ENCODE data around the gene FGR.
A peak's percentile ranks its signal among the peaks of the same experiment; 100 is the strongest.

Gene FGR

DNA sequence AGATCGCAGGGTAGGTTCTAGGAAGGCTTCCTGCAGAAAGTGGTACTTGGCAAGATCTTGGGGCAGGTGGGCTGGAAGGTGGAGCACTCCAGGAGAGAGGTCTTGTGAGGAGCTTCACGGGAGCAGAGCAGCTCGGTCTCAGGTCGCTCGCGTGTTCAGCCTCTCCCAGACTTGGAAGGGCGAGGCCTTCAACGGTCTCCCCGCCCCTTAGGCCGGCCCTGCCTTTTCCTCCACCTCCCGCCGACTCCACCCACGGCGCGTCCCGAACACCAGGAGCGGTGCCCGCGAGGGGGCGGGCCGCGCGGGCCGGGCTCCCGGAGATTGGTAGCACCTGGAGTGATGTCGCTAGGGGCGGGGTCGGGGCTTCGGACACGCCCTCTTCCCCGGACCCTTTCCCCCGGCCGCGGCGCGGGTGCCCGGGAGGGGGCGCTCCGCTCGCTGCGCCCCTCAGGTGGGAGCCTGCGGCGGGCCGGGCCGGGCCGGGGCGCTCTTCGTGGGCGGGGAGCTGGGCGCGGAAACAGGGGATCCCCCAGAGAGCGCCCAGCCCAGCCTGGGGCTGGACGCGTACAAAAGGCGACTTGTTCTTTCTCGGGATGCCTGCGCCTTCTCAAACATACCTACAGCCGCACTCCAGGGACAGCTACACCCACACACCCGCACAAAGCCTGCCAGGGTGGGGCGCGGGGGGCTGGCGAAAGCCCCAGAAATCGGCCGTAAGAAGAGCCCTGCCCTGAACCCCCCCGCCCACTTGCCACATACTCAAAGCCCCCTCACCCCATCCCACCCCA lies 66.5 kb downstream of the FGR start:
- Histone ChIP-seq H3K4me1 (peaks cover 33 to 98% (median 97%) of the 10 kb centered on the region in 4 donors), H3K27ac (peak overlapping the region; percentile 97 to 99), H3K4me3 (peak overlapping the region; percentile 43 to 53), H3K36me3 (no peaks in the 10 kb centered on the region), H3K27me3 (no peaks in the 10 kb centered on the region), H3K9me3 (no peaks in the 10 kb centered on the region)
- peak; percentile 96 to 99 for DNase-seq
- intact Hi-C loops (cut with DNase I; ENCODE audit: low total_unique reads) = loop anchor here (2.0 kb wide), 1 partner anchor 34 kb away; no protein-coding TSS in a partner anchor
- peak; percentile 70 to 73 for TF ChIP-seq CTCF (IDR thresholded peaks at IDR 0.05)

DNA sequence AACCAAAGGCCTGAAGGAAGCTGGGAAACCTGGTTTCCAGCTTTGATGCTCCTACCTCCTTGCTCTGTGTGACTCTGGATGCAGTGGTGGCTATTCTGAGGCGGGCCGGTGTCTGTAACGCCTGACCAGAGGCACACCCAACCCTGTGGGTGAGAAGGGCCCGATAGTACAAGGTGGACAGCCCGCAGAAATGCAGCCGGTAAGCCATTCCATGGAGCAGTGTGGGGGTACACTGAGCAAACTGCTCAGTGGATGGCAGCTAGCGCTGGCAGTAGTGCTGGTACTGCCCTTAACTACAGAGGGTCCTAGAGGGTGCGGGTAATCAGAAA lies 67.0 kb downstream of the FGR start:
- Histone ChIP-seq H3K27me3 (no peaks in the 10 kb centered on the region), H3K9me3 (no peaks in the 10 kb centered on the region), H3K27ac (peak overlapping the region; percentile 97 to 99), H3K4me3 (peak overlapping the region; percentile 43 to 53), H3K36me3 (no peaks in the 10 kb centered on the region), H3K4me1 (peaks cover 33 to 98% (median 97%) of the 10 kb centered on the region in 4 donors)
- intact Hi-C loops (cut with DNase I; ENCODE audit: low total_unique reads) = loop anchor here (2.0 kb wide), 1 partner anchor 35 kb away; no protein-coding TSS in a partner anchor
- TF ChIP-seq CTCF (IDR thresholded peaks at IDR 0.05) = no peak
- DNase-seq = no peak

- DNase-seq = no peak
- Histone ChIP-seq H3K4me3 (no peak overlapping the region), H3K36me3 (no peaks in the 10 kb centered on the region), H3K27me3 (no peaks in the 10 kb centered on the region), H3K9me3 (no peaks in the 10 kb centered on the region), H3K4me1 (peaks cover 40 to 98% (median 97%) of the 10 kb centered on the region in 4 donors), H3K27ac (peak overlapping the region; percentile 97 to 99)
- intact Hi-C loops (cut with DNase I; ENCODE audit: low total_unique reads) = no loop called here
- no peak for TF ChIP-seq CTCF (IDR thresholded peaks at IDR 0.05)
These were observed 67.8 kb downstream of the FGR start for GRCh38 chr1:27567146-27567526.

DNA sequence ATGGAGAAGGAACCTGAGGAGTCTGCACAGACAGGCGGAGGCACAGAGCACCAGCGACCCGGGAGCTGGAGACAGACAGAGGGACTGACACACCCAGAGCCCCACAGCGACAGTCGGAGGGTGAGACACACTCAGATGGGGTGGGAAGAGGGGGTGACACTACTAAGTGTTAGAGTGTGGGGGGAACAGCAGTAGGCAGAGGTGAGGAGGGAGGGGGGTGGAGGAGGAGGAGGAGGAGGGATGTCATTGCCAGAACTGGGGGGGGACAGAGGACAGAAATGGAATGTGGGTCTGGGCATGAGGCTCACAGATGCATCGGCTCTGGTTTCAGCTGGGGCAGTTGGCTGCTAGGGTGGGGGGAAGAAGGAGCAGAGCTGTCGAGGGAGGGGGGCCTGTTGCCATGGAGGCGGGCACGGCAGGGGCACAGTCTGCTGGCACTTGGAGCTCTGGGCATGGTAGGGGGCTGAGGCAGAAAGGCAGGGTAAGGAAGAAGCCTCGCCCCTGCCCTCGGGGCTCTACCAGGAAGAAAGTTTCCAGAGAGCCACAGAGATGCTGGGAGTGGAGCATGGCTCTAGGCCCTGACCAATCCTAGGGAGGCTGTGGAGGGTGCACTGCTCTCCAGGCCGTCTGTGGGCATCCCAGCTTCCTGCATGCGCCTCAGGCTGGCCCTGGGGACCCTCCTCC lies 68.4 kb downstream of the FGR start:
- no peak for DNase-seq
- Histone ChIP-seq H3K4me1 (peaks cover 40 to 98% (median 97%) of the 10 kb centered on the region in 4 donors), H3K27me3 (no peaks in the 10 kb centered on the region), H3K9me3 (no peaks in the 10 kb centered on the region), H3K4me3 (no peak overlapping the region), H3K27ac (peak overlapping the region; percentile 97 to 99), H3K36me3 (no peaks in the 10 kb centered on the region)
- TF ChIP-seq CTCF (IDR thresholded peaks at IDR 0.05) = no peak
- intact Hi-C loops (cut with DNase I; ENCODE audit: low total_unique reads) = no loop called here

DNA sequence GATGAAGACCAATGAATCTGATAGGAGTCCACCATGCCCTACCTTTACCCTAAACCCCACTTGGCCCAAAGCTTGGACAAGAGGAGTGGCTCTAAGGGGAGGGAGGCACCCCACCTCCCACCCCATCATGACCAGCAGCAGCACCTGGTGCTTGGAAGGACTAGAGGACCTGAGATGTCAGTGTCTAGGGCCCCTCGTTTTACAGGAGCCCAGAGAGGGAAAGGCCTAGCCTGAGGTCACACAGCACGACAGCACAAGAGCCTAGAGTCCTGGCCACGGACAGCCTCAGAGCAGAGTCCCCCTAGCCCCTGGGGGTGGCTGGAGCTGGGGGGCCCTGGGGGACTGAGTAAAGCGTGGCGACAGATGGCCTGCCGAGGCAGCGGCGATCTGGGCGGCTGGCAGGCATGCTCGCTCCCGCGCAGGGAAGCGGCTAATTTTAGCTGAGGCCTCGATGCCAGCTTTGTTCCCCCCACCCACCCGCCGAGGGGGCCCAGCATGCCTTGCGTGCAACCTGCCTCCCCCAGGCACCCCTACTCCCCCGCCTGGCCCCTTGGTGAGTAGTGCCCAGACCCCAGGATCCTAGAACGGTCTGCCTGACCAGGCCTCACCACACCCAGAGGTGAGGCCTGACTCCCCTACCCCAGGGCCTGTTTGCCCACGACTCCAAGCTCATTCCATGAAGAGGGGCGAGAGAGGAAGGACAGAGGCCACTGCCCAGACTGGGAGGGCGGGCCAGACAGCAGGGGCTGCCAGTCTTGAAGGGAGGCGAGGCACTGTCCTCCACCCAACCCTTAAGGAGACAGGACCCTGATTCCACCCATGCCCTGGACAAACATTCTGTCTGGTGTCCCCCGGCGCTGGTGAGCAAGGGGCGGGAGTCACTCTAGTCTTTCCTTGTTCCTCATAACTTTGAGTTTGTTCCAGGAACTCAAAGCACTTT lies 70.0 kb downstream of the FGR start:
- TF ChIP-seq CTCF (IDR thresholded peaks at IDR 0.05) = no peak
- DNase-seq = peak in 1 of 2 donors; percentile 89
- Histone ChIP-seq H3K9me3 (no peaks in the 10 kb centered on the region), H3K27ac (peak overlapping the region; percentile 97 to 99), H3K36me3 (no peaks in the 10 kb centered on the region), H3K27me3 (no peaks in the 10 kb centered on the region), H3K4me1 (peaks cover 31 to 98% (median 97%) of the 10 kb centered on the region in 4 donors), H3K4me3 (peak overlapping the region; percentile 14 to 23)
- intact Hi-C loops (cut with DNase I; ENCODE audit: low total_unique reads) = no loop called here

Measured in tibial artery (tissue), 4 donors.